HCT116 (cell line): Measurements from ENCODE around the gene RCSD1. TPM values are rescaled to one million over a fixed set of nuclear protein-coding genes. Genes with fewer than 3 reads are reported as not detected.

ENCODE experiments used
- ATAC-seq: fragments of 200-7000 bp; cut with Tn5 transposase; 2 replicates; pipeline ENCODE4 v1.9.1; 2020; ENCODE audit warnings: mild to moderate bottlenecking, moderate library complexity
- BruUV-seq: library from RNA; stranded (reverse); fragments of 400-500 nt; replicated peaks from 2 replicates; lab custom pipeline; 2021; lab: Mats Ljungman, UMichigan
- CTCF ChIA-PET: fragments of 300-600 bp; sonication (Branson Sonifier 250); formaldehyde crosslinking; loops from one replicate; lab custom pipeline; 2021; ENCODE audit warnings: antibody characterized with exemption; lab: Charles Lee
- POLR2A ChIA-PET: fragments of 300-600, 350-600 bp; sonication (Branson Sonifier 250); formaldehyde crosslinking; loops from one replicate; lab custom pipeline; 2021; ENCODE audit warnings: antibody characterized with exemption; lab: Charles Lee
- RAD21 ChIA-PET, 2 experiments: fragments of 300-600 bp; sonication (Branson Sonifier 250); formaldehyde crosslinking; loops; one replicate each; lab custom pipeline; 2023; ENCODE audit warnings: low total read pairs in 2 of 2; ENCODE audit not compliant: uncharacterized antibody in 2 of 2, unreplicated experiment in 2 of 2, low non-redundant PET in 1 of 2; lab: Charles Lee
- DNase-seq: peaks from one replicate; pipeline ENCODE4 v3.0.0-alpha.2; 2010; ENCODE audit warnings: low read depth, low spot score
- H2AFZ ChIP-seq: fragments of 200-600 bp; shearing (Covaris generic), sonication (generic); 2 replicates; pipeline ENCODE4 v1.6.1; 2017; ENCODE audit warnings: low read depth, mixed run types, mixed read lengths, antibody characterized with exemption, low read length; ENCODE audit not compliant: poor library complexity, severe bottlenecking
- H3K27ac ChIP-seq: 2 replicates; pipeline ENCODE4 v1.5.1; 2012; ENCODE audit warnings: low read depth, low read length
- H3K27me3 ChIP-seq: fragments of 200-600 bp; sonication (generic); 2 replicates; pipeline ENCODE4 v1.6.1; 2016; ENCODE audit warnings: mixed run types, low read length, mixed read lengths; ENCODE audit not compliant: insufficient read depth
- H3K36me3 ChIP-seq, 2 experiments: fragments of 200-500 bp in 1 of 2; fragments of 200-600 bp in 1 of 2; sonication (Bioruptor generic) in 1 of 2; sonication (generic) in 1 of 2; 2 replicates each; pipeline versions ENCODE4 v1.5.1 to v1.6.1; 2014 to 2016; ENCODE audit warnings: low read length in 2 of 2, inconsistent platforms in 1 of 2, mixed read lengths in 1 of 2, mixed run types in 1 of 2; ENCODE audit not compliant: insufficient read depth in 2 of 2, control insufficient read depth in 1 of 2
- H3K4me1 ChIP-seq, 2 experiments: fragments of 200-600 bp in 1 of 2; sonication (generic) in 1 of 2; 2 replicates each; pipeline versions ENCODE4 v1.5.1 to v1.6.1; 2012 to 2017; ENCODE audit warnings: low read length in 2 of 2, inconsistent platforms in 1 of 2, mild to moderate bottlenecking in 1 of 2, mixed read lengths in 1 of 2, mixed run types in 1 of 2, moderate library complexity in 1 of 2; ENCODE audit not compliant: insufficient read depth in 2 of 2, control insufficient read depth in 1 of 2
- H3K4me2 ChIP-seq: fragments of 200-600 bp; sonication (generic); 2 replicates; pipeline ENCODE4 v1.6.1; 2017; ENCODE audit warnings: mixed run types, low read length, mixed read lengths
- H3K4me3 ChIP-seq, 2 experiments: fragments of 200-600 bp in 1 of 2; sonication (generic) in 1 of 2; replicated peaks in 1 of 2; 2 replicates each; pipeline ENCODE4 v1.5.1; 2011 to 2016; ENCODE audit warnings: low read length in 2 of 2, control low read depth in 1 of 2, low read depth in 1 of 2, mild to moderate bottlenecking in 1 of 2, mixed read lengths in 1 of 2, mixed run types in 1 of 2
- H3K79me2 ChIP-seq: fragments of 200-600 bp; sonication (generic); 2 replicates; pipeline ENCODE4 v1.6.1; 2017; ENCODE audit warnings: mild to moderate bottlenecking, mixed run types, low read length, moderate library complexity, mixed read lengths; ENCODE audit not compliant: insufficient read depth
- H3K9ac ChIP-seq: fragments of 200-600 bp; sonication (generic); 2 replicates; pipeline ENCODE4 v1.6.1; 2016; ENCODE audit warnings: low read length, mixed read lengths
- H3K9me2 ChIP-seq: fragments of 200-600 bp; sonication (generic), shearing (Covaris generic); 2 replicates; pipeline ENCODE4 v1.6.1; 2017; ENCODE audit warnings: mixed run types, mild to moderate bottlenecking, moderate library complexity; ENCODE audit not compliant: insufficient read depth
- H3K9me3 ChIP-seq, 2 experiments: fragments of 200-500 bp in 1 of 2; fragments of 200-600 bp in 1 of 2; sonication (Bioruptor generic) in 1 of 2; sonication (generic) in 1 of 2; 2 replicates each; pipeline ENCODE4 v1.6.1; 2014 to 2017; ENCODE audit warnings: low read length in 2 of 2, mixed read lengths in 2 of 2, inconsistent platforms in 1 of 2, low read depth in 1 of 2, mild to moderate bottlenecking in 1 of 2, mixed run types in 1 of 2, moderate library complexity in 1 of 2; ENCODE audit not compliant: control insufficient read depth in 1 of 2, insufficient read depth in 1 of 2
- H4K20me1 ChIP-seq: fragments of 200-600 bp; sonication (generic), shearing (Covaris generic); 2 replicates; pipeline ENCODE4 v1.6.1; 2017; ENCODE audit warnings: mixed run types, mild to moderate bottlenecking, moderate library complexity; ENCODE audit not compliant: insufficient read depth
- CEBPB ChIP-seq: IDR thresholded peaks from 2 replicates; pipeline ENCODE4 v1.6.1; 2012; ENCODE audit warnings: low read depth
- ELF1 ChIP-seq: IDR thresholded peaks from 2 replicates; pipeline ENCODE4 v1.6.1; 2012; ENCODE audit warnings: low read depth, borderline replicate concordance
- EZH2 ChIP-seq: fragments of 200-600 bp; sonication (generic); IDR thresholded peaks from 2 replicates; pipeline ENCODE4 v1.6.1; 2017; ENCODE audit warnings: antibody characterized with exemption, mixed run types
- FOSL1 ChIP-seq: IDR thresholded peaks from 2 replicates; pipeline ENCODE4 v1.6.1; 2012; ENCODE audit warnings: low read depth
- JUND ChIP-seq: IDR thresholded peaks from 2 replicates; pipeline ENCODE4 v1.6.1; 2012
- POLR2A ChIP-seq: IDR thresholded peaks from 2 replicates; pipeline ENCODE4 v1.7.0; 2011; ENCODE audit warnings: borderline replicate concordance; ENCODE audit not compliant: insufficient read depth, insufficient read length; ENCODE audit errors: extremely low read depth
- POLR2AphosphoS5 ChIP-seq: IDR thresholded peaks from 2 replicates; pipeline ENCODE4 v1.6.1; 2011; ENCODE audit warnings: mild to moderate bottlenecking, low read depth, low read length, moderate library complexity
- RAD21 ChIP-seq: IDR thresholded peaks from 2 replicates; pipeline ENCODE4 v1.6.1; 2012; ENCODE audit warnings: low read depth, mild to moderate bottlenecking
- SIN3A ChIP-seq: IDR thresholded peaks from 2 replicates; pipeline ENCODE4 v1.6.1; 2012; ENCODE audit warnings: low read depth
- SP1 ChIP-seq: IDR thresholded peaks from 2 replicates; pipeline ENCODE4 v1.6.1; 2012; ENCODE audit warnings: low read depth
- SRF ChIP-seq: IDR thresholded peaks from 2 replicates; pipeline ENCODE4 v1.6.1; 2012; ENCODE audit warnings: low read depth
- TCF7L2 ChIP-seq: IDR thresholded peaks from 2 replicates; pipeline ENCODE4 v1.7.0; 2011; ENCODE audit warnings: borderline replicate concordance, inconsistent platforms; ENCODE audit not compliant: insufficient read depth, insufficient read length; ENCODE audit errors: extremely low read depth
- YY1 ChIP-seq: IDR thresholded peaks from 2 replicates; pipeline ENCODE4 v1.6.1; 2011; ENCODE audit warnings: low read length, low read depth, moderate library complexity, mild to moderate bottlenecking; ENCODE audit not compliant: insufficient replicate concordance; ENCODE audit errors: extremely low read depth
- ZFX ChIP-seq: fragments of 450-650 bp; IDR thresholded peaks from 2 replicates; pipeline ENCODE4 v1.6.1; 2017
- ZNF274 ChIP-seq: fragments of 200-500 bp; sonication (Bioruptor generic); IDR thresholded peaks from 2 replicates; pipeline ENCODE4 v1.6.1; 2014; ENCODE audit warnings: mild to moderate bottlenecking, low read depth, low read length, inconsistent platforms
- intact Hi-C: fragments of 100-400 bp; cut with micrococcal nuclease; formaldehyde crosslinking; loops from 2 replicates; pipeline ENCODE4 v1.10.0; 2022
- total RNA-seq: library from RNA; stranded (reverse); gene quantifications from one replicate; pipeline ENCODE4 v1.2.1, GENCODE V29; 2021; ENCODE audit not compliant: unreplicated experiment
- TF ChIP-seq, protein P1 (sequence below): IDR thresholded peaks from 2 replicates; pipeline ENCODE4 v1.6.1; 2012
- TF ChIP-seq, protein P2 (sequence below), 3 experiments: fragments of 200-600 bp in 1 of 3; sonication (generic) in 1 of 3; IDR thresholded peaks in 2 of 3; conservative IDR thresholded peaks in 1 of 3; 2 replicates each; pipeline ENCODE4 v1.5.1; 2012 to 2017; ENCODE audit warnings: low read depth in 2 of 3, low read length in 2 of 3, antibody characterized with exemption in 1 of 3, borderline replicate concordance in 1 of 3, control low read depth in 1 of 3, mild to moderate bottlenecking in 1 of 3, mixed read lengths in 1 of 3, mixed run types in 1 of 3, moderate library complexity in 1 of 3; ENCODE audit not compliant: insufficient read depth in 1 of 3
- TF ChIP-seq, protein P3 (sequence below): IDR thresholded peaks from 2 replicates; pipeline ENCODE4 v1.6.1; 2012

The RCSD1 gene
- total RNA-seq, 1 experiment from 2014 or later: 0.15 TPM

DNA sequence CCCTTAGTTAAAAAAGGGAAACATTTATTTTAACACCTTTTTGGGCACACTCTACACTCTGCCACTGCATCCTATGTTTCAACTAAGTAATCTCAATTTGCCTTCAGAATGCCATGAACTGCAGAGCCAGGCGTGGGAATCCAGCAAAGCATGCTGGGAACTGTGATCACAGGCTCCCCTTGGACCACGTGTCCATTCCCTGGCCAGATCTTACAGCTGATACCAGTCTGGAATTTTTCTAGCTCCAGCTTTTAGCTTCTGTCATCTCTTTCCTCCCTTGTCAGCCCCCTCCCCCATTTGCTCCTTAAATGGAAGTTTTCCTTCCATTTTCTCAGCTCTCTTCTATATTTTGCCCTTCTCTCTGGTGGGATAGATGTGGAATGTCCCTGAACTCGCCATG lies 29.4 kb downstream of the RCSD1 start:
- Histone ChIP-seq H3K4me1 (peaks cover 2 to 19% of the 10 kb centered on the region in 2 experiments; a peak in 3 of 4 replicates), H2AFZ (no peak overlapping the region), H3K79me2 (no peaks in the 10 kb centered on the region), H3K27me3 (no peaks in the 10 kb centered on the region), H3K9ac (no peak overlapping the region), H4K20me1 (no peaks in the 10 kb centered on the region), H3K4me3 (no peak overlapping the region), H3K9me3 (no peaks in the 10 kb centered on the region), H3K9me2 (no peaks in the 10 kb centered on the region), H3K4me2 (no peak overlapping the region), H3K27ac (no peak overlapping the region), H3K36me3 (no peaks in the 10 kb centered on the region)
- DNase-seq (no peak), ATAC-seq (no peak)
- CTCF ChIA-PET: no interaction called here
- RAD21 ChIA-PET: no interaction called here
- POLR2A ChIA-PET: no interaction called here
- no TSS peak for BruUV-seq
- intact Hi-C loops: no loop called here
- no peak for TF ChIP-seq JUND
- TF ChIP-seq SRF: no peak
- no peak for TF ChIP-seq ELF1

DNA sequence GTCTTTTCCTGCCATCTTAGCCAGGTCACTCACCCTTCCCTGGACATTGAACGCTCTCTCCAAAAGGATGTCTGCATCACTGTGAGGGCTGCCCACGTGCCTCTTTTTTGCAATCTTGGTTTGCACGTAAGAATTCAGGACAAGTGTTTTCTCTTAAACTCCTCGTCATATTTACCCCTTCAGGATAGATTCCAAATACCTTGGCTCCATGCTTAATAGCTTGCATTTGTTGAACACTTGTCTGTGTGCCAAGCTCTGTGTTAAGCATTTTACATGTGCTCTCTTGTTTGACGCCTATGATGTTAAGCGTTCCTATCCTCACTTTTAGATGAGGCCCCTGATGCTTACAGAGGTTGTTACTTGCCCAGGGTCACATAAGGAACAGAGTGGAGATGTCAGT lies 29.8 kb downstream of the RCSD1 start:
- Histone ChIP-seq H3K36me3 (no peaks in the 10 kb centered on the region), H4K20me1 (no peaks in the 10 kb centered on the region), H3K4me3 (no peak overlapping the region), H3K9me2 (no peaks in the 10 kb centered on the region), H3K79me2 (no peaks in the 10 kb centered on the region)
- no peak for DNase-seq
- RAD21 ChIA-PET: no interaction called here
- TF ChIP-seq, protein P1, sequence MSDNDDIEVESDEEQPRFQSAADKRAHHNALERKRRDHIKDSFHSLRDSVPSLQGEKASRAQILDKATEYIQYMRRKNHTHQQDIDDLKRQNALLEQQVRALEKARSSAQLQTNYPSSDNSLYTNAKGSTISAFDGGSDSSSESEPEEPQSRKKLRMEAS: no peak
- TF ChIP-seq RAD21 (no peak), ELF1 (no peak), CEBPB (no peak), POLR2AphosphoS5 (no peak), ZFX (no peak), ZNF274 (no peak), YY1 (no peak), FOSL1 (no peak), SRF (no peak), TCF7L2 (no peak), EZH2 (no peak), SP1 (no peak), POLR2A (no peak), SIN3A (no peak)
- TF ChIP-seq, protein P2, sequence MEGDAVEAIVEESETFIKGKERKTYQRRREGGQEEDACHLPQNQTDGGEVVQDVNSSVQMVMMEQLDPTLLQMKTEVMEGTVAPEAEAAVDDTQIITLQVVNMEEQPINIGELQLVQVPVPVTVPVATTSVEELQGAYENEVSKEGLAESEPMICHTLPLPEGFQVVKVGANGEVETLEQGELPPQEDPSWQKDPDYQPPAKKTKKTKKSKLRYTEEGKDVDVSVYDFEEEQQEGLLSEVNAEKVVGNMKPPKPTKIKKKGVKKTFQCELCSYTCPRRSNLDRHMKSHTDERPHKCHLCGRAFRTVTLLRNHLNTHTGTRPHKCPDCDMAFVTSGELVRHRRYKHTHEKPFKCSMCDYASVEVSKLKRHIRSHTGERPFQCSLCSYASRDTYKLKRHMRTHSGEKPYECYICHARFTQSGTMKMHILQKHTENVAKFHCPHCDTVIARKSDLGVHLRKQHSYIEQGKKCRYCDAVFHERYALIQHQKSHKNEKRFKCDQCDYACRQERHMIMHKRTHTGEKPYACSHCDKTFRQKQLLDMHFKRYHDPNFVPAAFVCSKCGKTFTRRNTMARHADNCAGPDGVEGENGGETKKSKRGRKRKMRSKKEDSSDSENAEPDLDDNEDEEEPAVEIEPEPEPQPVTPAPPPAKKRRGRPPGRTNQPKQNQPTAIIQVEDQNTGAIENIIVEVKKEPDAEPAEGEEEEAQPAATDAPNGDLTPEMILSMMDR (IDR thresholded peaks at IDR 0.05 in 2 of 3, conservative IDR thresholded peaks at IDR 0.05 in 1 of 3; ENCODE audit: borderline replicate concordance in 1 of 3, insufficient read depth in 1 of 3, low read depth in 2 of 3, low read length in 2 of 3): no peak
- TF ChIP-seq, protein P3, sequence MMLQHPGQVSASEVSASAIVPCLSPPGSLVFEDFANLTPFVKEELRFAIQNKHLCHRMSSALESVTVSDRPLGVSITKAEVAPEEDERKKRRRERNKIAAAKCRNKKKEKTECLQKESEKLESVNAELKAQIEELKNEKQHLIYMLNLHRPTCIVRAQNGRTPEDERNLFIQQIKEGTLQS: no peak
- TF ChIP-seq, all 23 proteins: peak for 0
- BruUV-seq: no TSS peak
- Histone ChIP-seq H3K4me2 (no peak overlapping the region), H3K27me3 (no peaks in the 10 kb centered on the region), H3K9ac (no peak overlapping the region), H3K4me1 (peaks cover 2 to 19% of the 10 kb centered on the region in 2 experiments; a peak in 3 of 4 replicates), H3K27ac (no peak overlapping the region), H3K9me3 (no peaks in the 10 kb centered on the region), H2AFZ (no peak overlapping the region)
- intact Hi-C loops: no loop called here
- no peak for ATAC-seq
- CTCF ChIA-PET: no interaction called here
- POLR2A ChIA-PET: no interaction called here
